GM10847 (cell line): ENCODE measurements around the gene FARS2.

Source experiments
- POLR2A ChIP-seq: IDR thresholded peaks from 2 replicates; pipeline ENCODE4 v1.6.1; 2011; ENCODE audit not compliant: insufficient read length; ENCODE audit errors: extremely low read depth

Gene FARS2

DNA sequence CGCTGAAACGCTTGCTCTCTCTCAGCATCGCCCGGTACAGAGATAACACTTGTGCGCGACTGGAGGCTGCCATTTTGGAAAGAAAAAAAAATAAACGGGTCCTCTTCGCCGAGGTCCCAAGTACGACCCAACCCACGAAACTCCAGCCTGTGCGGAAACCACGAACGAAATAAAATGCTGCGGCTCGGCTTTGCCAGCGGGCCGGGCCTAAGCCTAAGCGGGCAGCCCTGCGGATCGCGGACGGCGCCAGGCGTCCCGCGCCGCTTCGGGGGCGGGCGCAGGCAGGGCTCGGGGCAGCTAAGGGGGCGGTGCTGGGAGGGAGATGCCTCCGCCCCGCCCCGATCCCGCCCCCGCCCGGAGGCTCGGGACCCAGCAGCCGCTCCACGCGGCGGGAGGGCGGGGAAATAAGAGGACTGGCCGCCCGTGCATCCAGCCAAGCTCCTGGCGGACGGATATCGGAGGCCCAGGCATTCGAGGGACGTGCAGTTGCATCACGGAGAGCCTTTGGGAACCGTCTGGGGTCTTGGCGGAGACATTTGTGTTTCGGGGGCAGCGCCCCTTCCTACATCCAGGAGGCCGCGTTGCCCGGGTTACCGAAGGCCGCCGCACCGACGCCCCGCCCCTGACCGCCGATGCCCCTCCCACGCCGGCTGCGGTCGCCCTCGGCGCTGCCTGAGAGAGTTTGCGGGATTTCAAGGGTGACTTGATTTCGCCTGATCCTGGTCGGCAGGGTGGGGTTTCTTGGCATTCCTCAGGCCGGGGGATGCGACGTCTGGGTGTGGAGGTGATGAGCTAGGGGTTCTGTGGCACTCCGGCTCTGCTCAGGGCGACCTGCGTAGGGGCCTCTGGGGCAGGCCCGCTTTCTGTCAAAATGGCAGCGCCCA is at the start of gene FARS2, which contains the start of gene LYRM4:
Gene FARS2 (plus strand): TSS at position 853 of the 884 bp plus-strand sequence.
Gene LYRM4 (minus strand): TSS at position 290 of the 884 bp plus-strand sequence. CDS start 217 bp downstream, at position 73.
- TF ChIP-seq POLR2A = no peak

DNA sequence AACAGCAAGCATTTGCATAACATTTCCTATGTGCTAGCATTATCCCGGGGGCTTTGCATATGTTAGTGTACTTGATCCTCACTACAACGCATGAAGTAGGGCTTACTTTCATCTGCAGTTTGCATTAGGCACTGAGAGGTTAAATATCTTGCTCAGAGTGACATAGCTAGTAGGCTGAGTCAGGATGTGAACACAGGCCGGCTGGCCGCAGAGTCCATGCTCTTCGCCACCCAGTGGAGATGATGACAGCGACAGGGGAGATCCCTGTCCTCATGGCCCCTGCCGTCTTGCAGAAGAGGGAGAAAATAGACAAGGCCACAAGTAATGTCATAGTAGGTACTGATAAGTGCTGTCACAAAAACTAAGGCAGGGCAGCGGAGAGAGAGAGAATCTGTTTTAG is 47.5 kb upstream of the FARS2 start:
- no peak for TF ChIP-seq POLR2A

DNA sequence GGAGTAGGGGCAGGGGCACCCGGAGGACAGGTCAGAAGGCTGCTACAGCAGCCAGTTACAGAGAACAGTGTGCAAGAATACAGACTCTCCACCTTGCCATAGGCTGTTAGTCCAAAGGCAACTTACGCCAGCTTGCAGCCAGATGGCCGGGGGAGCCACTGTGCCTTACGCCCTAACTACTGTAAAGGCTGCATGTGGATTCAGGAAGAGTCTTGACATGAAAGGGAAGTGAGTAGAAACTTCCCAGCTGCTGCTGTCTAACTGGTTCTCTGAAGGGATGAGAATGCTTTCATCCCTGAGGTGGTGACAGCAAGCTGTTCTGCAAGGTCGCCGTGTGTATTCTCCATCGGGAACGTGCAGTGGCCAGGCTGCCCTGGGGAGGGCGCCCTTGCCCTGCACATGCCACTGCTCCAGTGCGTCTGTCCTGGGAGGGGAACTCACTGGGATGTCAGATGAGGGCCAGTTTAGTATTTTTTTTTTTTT is 46.7 kb upstream of the FARS2 start:
- no peak for TF ChIP-seq POLR2A

DNA sequence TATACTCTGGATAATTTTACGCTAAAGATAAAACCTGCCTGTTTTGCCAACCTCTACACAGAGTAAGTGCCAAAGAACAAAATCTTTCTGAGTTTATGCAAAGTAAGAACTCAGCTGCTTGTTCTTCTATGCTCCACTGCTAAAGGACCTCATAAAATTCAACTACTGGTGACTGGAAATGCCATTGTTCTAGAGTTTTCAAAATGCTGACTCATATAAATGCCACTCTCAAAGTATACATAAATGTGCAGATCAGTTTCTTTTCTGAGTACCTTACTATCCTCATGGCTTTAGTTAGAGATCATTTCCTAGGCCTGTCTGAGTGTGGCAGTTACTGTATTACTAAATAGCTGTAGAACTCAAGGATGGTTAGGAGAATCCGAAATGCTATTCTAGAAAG is 46.2 kb upstream of the FARS2 start:
- TF ChIP-seq POLR2A = no peak

DNA sequence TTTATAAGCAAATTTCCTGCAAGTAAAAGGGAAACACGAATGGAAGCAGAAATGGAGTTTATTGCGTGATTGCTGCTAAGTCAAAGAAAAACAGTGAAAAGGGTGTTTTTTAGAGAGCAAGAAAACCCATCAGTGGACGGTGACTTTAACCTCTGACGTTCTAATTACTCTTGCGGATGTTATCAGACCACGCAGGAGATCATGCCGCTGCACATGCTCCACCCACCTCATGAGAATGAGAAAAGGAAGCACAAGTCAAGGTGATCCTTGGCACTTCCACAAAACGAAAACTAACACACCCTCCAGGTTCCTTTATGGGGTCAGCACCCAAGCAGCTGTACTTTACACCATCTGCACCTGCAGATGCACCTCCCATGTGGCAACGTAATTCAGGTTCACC is 45.5 kb upstream of the FARS2 start:
- no peak for TF ChIP-seq POLR2A

DNA sequence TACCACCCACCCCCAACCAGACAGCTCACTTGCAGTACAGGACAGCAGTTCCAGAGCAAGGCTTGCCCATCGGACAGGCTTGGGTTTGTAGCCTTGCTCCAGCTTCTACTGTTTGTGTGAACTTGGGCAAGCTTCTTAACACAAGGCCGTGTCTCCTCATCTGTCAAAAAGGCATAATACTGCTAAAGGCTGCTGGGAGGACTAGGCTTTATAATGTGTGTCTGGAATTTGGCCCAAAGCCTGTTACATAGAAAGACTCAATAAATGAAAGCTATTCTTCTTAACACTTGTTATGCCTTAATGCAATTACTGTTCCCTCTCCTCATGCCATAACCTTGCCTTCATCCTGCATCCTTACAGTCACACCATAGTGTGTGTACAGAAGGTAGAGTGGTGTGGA is 44.0 kb upstream of the FARS2 start:
- TF ChIP-seq POLR2A = no peak

DNA sequence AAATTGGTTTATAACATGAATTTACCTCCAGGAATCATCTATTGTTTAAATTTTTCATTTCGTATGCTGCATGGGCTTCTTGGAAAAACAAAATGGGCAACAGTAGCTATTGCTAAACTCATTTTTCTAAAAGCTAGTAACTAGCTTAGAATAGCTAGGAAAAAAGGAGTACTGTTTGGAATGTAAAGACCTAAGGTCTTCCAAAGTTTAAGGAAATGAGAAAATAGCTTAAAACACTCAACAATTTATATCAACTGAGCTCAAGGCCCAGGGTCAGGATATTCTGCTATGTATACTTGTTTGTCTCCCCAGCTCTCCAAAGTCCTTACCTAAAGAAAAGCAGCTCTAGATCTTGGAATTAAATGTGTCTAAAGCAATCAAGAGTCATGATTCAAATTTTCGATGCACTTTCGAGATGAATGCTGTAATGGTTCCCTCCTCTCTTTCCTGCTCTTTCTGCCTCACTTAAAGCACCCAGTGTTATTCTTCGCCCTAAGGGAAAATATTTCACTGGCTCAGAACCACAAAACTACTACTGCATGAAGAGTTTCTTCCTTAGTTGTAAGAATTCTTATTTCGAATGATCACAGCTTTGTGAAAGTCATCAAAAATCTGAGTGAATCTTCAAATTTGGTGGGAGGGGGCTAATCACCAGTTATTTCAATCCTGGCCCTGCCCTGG is 42.2 kb upstream of the FARS2 start:
- TF ChIP-seq POLR2A = no peak

DNA sequence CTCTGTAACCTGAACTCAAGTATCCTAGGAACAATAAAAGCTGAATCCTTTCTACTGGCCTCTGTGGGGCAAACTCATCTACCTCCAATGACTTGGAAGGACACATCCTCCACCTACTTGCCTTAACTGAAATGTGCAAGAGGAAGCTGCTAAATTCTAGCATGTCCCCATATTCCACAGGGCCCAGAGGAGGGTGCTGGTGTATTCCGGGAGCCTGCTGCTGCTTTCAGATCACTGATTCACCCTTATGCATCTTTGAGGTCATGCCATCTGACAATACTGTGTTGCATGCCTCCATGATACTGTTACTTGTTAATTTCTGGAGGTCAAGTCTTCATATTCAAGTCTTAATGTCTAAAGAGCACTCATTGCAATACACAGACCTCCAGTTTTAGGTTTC is 40.9 kb upstream of the FARS2 start:
- TF ChIP-seq POLR2A = no peak

DNA sequence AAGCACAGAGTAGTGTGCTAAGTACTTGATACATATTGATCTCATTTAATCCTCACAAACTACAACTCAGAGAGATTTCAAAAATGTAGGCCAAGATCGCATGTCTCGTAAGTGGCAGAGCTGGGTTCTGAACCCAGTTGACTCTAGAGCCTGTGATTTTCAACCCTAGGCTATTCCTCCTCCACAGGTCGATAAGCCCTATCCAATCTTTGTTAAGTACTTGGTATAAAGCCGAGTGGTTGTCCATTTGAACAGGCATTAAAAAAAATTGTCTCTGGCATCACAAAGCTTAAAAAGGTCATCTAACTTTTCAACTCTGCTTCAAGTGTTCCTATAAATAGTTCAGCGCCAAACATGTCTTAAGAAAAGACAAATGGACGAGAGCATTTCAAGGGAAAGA is 38.0 kb upstream of the FARS2 start:
- TF ChIP-seq POLR2A = no peak

DNA sequence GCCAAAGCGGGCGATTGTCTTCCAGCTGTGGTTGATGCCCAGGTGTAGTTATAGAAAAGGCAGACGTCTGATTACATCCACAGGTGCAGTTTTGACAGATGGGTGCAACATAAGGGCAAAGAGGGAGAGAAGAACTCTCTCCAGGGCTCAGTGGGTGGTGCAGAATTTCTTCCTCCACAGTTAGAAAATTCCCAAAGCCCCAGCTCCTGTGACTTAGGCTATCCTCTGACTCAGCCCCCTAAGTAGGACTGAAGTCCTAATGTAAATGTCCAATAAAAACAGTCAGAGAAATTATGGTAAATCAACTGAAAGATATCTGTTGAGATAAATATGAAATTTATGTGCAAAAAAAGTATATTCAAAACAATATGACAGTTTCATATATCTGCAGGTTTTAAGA is 32.0 kb upstream of the FARS2 start:
- no peak for TF ChIP-seq POLR2A

DNA sequence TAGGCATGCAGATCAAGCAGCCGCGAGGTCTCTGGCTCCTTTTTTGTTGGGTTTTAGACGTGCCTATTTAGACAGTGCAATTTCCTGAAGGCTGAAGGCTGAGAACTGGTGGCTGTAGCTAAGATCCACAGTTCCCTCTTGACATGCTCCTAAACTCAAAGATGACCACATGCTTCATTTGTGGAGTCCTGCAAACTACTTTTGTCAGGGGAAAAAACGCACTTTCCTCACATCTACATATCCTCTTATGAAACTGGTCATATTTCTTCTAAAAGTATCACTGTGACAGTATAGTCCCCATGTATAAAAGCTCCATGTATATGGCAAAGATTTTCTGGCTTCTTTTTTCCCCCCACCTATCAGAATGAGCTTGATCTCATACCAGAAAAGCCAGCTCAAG is 31.2 kb upstream of the FARS2 start:
- no peak for TF ChIP-seq POLR2A

DNA sequence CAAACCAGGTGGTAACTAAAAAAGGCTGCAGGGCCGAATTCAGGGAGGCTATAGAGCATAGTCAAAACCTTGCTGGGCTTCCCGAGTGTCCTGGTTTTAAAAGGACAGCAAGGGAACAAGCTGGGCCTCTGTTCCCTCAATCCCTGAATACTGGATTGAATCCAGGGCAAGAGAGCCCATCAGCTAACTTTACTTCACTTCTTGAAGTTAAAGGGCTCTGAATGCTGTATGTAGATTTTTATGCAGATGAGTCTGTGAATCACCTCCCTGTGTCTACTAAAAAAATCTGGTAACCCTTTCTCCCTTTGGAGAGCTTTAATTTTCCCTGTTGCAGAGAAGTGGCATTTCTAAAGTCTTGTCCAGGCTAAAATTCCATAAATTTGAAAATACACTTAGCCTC is 30.0 kb upstream of the FARS2 start:
- no peak for TF ChIP-seq POLR2A

DNA sequence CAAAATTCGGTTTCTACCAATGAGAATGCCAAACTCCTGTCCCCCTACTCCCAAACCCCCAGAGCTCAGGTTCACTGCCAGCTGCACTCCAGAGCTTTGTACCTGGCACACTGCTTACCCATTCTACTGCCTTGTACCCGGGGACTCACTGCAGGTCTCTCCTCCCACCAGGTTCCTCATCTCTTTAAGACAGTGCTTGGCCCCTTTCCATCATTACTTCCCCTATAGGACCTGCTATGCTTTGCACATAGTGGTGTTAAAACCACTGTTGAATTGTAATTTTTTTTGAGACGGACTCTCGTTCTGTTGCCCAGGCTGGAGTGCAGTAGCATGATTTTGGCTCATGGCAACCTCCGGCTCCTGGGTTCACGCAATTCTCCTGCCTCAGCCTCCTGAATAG is 26.4 kb upstream of the FARS2 start:
- TF ChIP-seq POLR2A = no peak

DNA sequence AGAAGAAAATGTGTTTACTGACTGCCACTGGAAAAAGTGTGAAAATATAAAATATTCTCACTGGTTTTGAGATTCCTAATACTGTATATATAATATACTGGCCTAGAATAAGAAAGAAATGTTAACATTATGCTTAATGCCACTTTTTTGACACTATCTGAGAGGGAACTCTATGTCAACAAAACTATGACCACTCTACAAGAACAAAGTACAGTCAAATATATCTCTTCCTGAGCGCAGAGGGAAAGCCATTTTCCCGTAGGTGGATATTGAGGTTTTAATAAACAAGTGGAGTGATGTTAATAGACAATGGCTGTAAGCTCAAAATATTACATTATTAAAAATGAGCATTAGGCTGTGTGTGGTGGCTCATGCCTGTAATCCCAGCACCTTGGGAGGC is 25.5 kb upstream of the FARS2 start:
- no peak for TF ChIP-seq POLR2A

DNA sequence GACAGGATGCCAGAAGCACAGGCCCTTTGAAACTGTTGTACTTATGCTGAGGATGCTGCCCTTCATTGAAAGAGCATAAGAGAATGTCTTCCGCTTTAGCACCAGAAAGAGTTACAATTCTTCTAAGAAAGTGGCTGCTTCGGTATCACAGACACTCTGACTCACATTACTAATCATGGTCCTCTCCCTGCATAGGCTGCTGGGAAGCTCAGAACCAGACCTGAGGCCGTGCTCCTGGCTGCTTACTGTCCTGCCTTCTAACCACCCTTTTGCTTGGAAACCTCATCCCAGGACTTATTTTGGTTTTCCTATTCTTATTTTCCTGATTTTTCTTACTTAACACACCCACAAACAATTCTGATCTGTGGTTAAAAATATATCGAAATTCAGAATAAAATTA is 23.5 kb upstream of the FARS2 start:
- TF ChIP-seq POLR2A = no peak

DNA sequence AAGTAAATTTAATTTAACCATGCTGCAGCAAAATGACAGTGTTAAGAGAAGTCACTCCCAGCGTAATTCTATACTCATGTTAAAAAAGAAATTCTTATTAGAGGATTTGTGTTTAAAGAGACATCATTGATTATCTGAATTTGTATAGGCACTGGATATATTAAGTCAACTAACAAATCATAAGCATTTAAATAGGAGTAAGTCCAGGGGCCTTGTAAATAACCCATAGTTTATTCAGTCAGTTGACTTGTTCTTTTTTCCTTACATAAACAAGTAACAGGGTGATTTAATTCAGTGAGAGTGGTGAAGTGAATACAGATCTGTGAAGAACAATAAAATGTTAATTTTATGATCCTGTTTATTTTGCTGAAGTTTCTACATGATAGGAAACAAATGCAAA is 23.0 kb upstream of the FARS2 start:
- TF ChIP-seq POLR2A = no peak
